Activated T-helper 17 cell treated with anti-CD3 and anti-CD28 coated beads, Interleukin-2, amount 50 U/mL, for 72 hours (primary cell): ENCODE data around the gene LRRC23. TPM values are rescaled to one million over a fixed set of nuclear protein-coding genes. Genes with fewer than 3 reads are reported as not detected.
"Not testable (repeated sequence)": the region's sequence is repeated elsewhere in the genome, so short reads cannot be mapped to it uniquely, and the experiment has no call there.

ENCODE experiments used
- ATAC-seq: fragments of 150-1000 bp; cut with Tn5 transposase; replicated peaks from 2 replicates; pipeline ENCODE4 v1.10.0; 2021; ENCODE audit warnings: mild to moderate bottlenecking, moderate library complexity
- H3K27ac Mint-ChIP-seq: one replicate; pipeline ENCODE4 v1.8.0; 2022; ENCODE audit warnings: mixed read lengths
- H3K27me3 Mint-ChIP-seq: one replicate; pipeline ENCODE4 v1.8.0; 2022; ENCODE audit warnings: mixed read lengths
- H3K36me3 Mint-ChIP-seq: one replicate; pipeline ENCODE4 v1.8.0; 2022; ENCODE audit warnings: low read depth, mild to moderate bottlenecking, mixed read lengths
- H3K4me1 Mint-ChIP-seq: one replicate; pipeline ENCODE4 v1.8.0; 2022; ENCODE audit warnings: mixed read lengths
- H3K4me3 Mint-ChIP-seq: one replicate; pipeline ENCODE4 v1.8.0; 2022; ENCODE audit warnings: mild to moderate bottlenecking, mixed read lengths
- H3K9me3 Mint-ChIP-seq: one replicate; pipeline ENCODE4 v1.8.0; 2022; ENCODE audit warnings: mixed read lengths
- total RNA-seq, 2 donors: library from RNA; stranded (reverse); gene quantifications; one replicate each; pipeline ENCODE4 v1.2.3, GENCODE V29; 2022

Gene LRRC23
- total RNA-seq, 2 donors from 2014 or later, result 4.4 to 7.6 TPM

DNA sequence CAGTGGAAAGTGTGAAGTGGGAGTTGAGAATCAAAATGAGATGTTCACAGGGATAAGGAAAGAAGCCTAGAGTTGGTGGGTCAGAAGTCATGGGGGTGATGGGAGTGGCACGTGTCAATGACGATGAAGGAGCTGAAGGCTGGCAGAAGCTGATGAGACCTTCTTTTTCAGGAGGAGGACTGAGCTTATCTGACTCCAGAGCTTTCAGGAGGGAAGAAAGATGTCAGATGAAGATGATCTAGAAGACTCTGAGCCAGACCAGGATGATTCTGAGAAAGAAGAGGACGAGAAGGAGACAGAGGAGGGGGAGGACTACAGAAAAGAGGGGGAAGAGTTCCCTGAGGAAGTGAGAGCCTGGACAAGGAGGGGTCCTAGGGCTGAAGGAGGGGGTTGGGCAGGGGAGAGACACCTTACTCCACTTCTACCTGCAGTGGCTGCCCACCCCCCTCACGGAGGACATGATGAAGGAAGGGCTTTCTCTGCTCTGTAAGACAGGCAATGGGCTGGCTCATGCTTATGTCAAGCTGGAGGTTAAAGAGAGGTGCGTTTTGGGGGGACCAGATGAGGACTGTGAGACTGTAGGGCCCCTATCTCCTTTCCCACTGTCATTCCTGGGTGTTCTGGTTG lies 905 bp downstream of the LRRC23 start:
- no peak for ATAC-seq
- no peaks in the 10 kb centered on the region for H3K36me3 Mint-ChIP-seq
- H3K27ac Mint-ChIP-seq, result no peak overlapping the region
- peaks cover 4% of the 10 kb centered on the region for H3K4me1 Mint-ChIP-seq
- H3K9me3 Mint-ChIP-seq, result no peaks in the 10 kb centered on the region
- H3K4me3 Mint-ChIP-seq, result no peak overlapping the region
- H3K27me3 Mint-ChIP-seq, result no peaks in the 10 kb centered on the region

DNA sequence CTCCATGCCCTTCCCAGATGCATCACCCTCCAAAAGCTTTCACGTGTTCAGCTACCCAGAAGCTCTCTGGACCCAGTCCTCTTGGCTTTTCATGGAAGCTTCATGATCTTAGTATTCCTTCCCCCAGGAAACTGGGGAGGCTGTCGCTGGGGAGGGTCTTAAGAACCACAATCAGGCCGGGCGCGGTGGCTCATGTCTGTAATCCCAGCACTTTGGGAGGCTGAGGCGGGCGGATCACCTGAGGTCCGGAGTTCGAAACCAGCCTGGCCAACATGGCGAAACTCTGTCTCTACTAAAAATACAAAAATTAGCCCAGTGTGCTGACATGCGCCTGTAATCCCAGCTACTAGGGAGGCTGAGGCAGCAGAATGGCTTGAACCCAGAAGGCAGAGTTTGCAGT lies 3.5 kb downstream of the LRRC23 start:
- not testable (repeated sequence) for H3K4me1 Mint-ChIP-seq, ATAC-seq, H3K27ac Mint-ChIP-seq, H3K9me3 Mint-ChIP-seq, H3K27me3 Mint-ChIP-seq, H3K4me3 Mint-ChIP-seq, H3K36me3 Mint-ChIP-seq

DNA sequence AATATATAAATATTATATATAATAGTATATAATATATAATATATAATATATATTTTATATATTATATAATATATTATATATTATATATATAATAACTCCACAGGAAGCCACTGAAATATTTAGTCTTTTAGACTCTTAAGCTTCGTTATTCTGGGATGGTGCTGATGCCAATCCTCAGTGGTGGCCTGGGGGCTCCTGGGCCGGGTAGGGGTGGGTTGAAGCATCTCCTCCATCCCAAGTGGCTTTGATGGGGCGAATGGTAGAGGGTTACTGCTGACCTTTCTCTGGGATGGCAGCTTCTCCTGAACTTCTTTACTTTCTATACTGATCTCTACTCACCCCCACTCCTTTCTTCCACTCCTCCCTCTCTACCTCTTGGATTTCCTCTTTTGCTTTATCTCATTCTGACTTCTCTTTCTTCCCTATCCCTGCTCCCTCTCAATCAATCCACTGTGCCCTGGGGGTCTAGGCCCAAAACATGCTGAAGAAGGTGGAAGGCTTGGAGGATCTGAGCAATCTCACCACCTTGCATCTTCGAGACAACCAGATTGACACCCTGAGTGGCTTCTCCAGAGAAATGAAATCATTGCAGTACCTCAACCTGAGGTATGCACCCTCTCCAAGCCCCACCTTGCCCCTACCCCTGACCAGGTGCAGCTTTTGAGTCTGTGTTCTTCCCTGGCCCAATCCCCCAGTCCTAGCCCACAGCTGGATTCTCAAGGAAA lies 5.0 kb downstream of the LRRC23 start:
- ATAC-seq, result no peak
- Mint-ChIP-seq H3K27ac (no peak overlapping the region), H3K9me3 (no peaks in the 10 kb centered on the region), H3K4me1 (peaks cover 8% of the 10 kb centered on the region), H3K4me3 (no peak overlapping the region), H3K27me3 (no peaks in the 10 kb centered on the region), H3K36me3 (peaks cover 5% of the 10 kb centered on the region)

DNA sequence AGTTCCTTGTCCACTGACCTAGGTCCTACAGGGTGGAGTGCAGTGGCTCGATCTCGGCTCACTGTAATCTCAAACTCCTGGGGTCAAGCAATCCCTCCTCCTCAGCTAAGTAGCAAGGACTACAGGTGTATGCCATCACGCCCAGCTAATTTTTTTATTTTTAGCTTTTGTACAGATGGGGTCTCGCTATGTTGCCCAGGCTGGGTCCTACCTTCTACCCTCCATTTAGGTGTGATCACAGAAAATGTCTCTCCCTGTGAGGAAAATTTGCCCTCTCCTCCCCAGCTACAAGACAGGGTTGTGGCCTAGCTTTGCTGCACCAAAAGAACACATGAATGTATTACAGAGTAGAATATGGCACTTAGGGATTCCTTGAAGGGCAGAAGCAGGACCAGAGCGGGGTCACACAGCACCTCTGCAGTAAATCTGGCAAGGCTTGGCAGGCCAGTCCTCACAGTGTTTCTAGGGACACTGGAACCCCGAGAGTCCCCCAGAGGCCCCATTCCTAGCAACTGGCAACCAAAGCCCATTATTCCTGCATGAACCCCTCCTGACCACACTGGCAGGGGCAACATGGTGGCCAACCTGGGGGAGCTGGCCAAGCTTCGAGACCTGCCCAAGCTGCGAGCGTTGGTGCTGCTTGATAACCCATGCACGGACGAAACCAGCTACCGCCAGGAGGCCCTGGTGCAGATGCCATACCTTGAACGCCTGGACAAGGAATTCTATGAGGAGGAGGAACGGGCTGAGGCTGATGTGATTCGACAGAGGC lies 7.7 kb downstream of the LRRC23 start:
- Mint-ChIP-seq H3K36me3 (peaks cover 33% of the 10 kb centered on the region), H3K4me3 (peak overlapping the region; percentile 96), H3K27me3 (no peaks in the 10 kb centered on the region), H3K9me3 (no peaks in the 10 kb centered on the region), H3K4me1 (peaks cover 14% of the 10 kb centered on the region), H3K27ac (peak overlapping the region; percentile 93)
- ATAC-seq, result no peak

DNA sequence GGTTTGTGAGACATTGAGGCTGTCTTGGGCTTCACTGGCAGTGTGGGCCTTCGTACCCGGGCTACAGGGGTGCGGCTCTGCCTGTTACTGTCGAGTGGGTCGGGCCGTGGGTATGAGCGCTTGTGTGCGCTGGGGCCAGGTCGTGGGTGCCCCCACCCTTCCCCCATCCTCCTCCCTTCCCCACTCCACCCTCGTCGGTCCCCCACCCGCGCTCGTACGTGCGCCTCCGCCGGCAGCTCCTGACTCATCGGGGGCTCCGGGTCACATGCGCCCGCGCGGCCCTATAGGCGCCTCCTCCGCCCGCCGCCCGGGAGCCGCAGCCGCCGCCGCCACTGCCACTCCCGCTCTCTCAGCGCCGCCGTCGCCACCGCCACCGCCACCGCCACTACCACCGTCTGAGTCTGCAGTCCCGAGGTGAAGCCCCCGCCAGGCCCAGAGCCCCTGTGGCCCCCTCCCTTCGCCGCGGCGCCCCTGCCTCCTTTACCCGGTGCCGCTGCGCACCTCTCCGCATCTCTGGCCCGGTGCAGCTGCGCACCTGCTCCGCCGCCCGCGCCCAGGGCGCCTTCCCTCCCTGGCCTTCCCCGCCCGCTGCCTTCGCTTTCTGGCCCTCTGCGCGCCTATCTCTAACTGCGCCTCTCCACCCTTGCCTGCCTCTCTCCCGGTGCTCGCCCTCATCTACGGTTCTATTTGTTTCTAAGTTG lies 9.8 kb downstream of the LRRC23 start, which contains the start of gene ENO2:
TSS of gene ENO2 (plus strand) at position 335 of the 701 bp plus-strand sequence. CDS start 1,253 bp downstream, outside the sequence.
- peak within 1 kb of the TSS; percentile 93 for H3K27ac Mint-ChIP-seq
- peak within 1 kb of the TSS; percentile 96 for H3K4me3 Mint-ChIP-seq
- H3K36me3 Mint-ChIP-seq, result peaks cover 52% of the 10 kb centered on the region
- no peaks in the 10 kb centered on the region for H3K27me3 Mint-ChIP-seq
- peak; percentile 97 for ATAC-seq
- H3K9me3 Mint-ChIP-seq, result no peaks in the 10 kb centered on the region
- H3K4me1 Mint-ChIP-seq, result peaks cover 17% of the 10 kb centered on the region

DNA sequence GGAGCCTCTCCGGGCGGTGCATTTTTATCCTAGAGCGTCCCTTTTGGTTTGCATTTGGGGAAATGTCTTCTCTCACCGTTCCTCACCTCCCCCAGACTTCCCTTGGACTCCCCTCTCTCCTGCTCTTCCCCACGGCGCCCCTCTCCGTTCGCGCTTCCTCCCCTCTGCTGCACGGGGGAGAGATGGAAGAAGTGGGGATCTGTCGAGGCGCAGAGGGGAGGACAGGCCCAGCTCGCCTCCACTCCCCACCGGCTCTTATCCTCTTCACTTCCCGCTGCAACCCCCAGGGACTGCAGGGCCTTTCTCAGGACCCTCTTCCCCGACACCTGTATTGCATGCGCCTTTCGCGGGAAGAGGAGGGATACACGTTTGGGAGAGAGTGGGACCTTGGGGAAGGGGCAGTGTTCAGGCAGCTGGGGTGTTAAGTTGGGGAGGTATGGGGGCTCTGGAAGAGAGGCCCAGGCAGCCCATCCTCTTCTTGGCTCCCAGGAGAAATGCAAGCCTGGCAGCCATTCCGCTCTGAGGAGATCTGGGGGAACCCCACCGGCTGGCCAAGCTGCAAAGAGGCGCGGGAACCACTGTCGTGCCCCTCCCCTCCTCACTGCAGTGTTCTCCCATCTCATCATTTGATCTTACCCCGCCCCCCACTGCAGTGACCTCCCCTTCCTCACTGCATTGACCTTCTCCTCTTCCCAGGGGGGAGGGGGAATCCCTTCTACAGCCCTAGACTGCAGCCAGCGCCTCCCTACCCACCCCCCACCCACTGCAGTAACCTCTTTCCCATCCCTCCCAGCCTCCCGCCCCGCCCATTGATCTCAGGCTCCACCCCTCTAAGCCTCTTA lies 10.5 kb downstream of the LRRC23 start:
- ATAC-seq, result no peak
- Mint-ChIP-seq H3K27ac (peak overlapping the region; percentile 93), H3K4me3 (peak overlapping the region; percentile 96), H3K9me3 (no peaks in the 10 kb centered on the region), H3K4me1 (peaks cover 25% of the 10 kb centered on the region), H3K27me3 (no peaks in the 10 kb centered on the region), H3K36me3 (peaks cover 59% of the 10 kb centered on the region)

DNA sequence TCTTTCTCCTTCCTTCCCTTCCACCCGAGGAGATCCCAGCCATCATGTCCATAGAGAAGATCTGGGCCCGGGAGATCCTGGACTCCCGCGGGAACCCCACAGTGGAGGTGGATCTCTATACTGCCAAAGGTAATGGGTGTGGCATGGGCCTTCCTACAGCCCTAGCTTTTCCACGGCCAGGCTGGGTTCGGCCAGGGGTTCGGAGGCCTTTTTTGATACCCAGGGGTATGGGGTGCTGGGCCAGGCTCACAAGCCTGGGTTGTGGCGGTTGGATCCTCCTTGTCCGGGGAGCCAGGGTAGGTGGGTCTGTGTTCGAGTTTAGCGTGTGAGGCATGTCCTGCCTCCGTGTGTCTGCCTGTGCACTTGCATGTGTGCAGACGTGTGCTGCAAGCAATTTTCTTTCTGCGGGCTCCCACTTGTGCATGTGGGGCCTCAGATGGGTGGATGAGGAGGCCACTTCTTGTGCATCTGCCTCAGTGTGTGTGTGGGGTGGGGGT lies 11.2 kb downstream of the LRRC23 start:
- H3K9me3 Mint-ChIP-seq, result no peaks in the 10 kb centered on the region
- H3K27me3 Mint-ChIP-seq, result no peaks in the 10 kb centered on the region
- peaks cover 66% of the 10 kb centered on the region for H3K36me3 Mint-ChIP-seq
- peak overlapping the region; percentile 93 for H3K27ac Mint-ChIP-seq
- ATAC-seq, result no peak
- H3K4me3 Mint-ChIP-seq, result peak overlapping the region; percentile 96
- H3K4me1 Mint-ChIP-seq, result peaks cover 25% of the 10 kb centered on the region

DNA sequence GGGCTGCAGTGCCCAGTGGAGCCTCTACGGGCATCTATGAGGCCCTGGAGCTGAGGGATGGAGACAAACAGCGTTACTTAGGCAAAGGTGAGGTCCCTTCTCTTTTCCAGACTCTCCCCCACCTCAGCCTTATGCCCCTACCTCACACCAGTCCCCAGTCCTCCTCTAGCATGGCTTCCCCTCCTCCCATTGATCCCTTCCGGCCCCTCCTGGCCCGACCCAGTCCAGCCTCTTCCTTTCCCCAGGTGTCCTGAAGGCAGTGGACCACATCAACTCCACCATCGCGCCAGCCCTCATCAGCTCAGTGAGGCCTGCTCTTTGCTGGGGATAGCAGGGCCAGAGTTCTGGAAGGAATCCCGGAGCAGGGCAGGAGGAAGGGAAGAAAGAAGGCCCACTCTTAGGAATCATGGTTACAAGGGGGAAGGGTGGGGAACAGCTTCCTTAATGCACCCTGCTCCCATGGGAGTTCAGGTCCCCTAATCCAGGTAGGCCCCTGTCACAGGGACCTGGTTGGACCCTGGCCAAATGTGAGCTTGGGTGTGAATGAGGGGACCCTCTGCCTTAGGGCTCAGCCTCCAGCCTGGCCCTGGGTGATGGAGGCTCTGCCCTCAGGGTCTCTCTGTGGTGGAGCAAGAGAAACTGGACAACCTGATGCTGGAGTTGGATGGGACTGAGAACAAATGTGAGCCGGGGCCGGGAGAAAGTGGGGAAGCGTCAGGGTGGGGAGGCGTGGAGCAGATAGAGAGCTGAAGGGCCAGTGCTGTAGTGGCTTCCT lies 12.0 kb downstream of the LRRC23 start:
- Mint-ChIP-seq H3K4me3 (peak overlapping the region; percentile 96), H3K27me3 (no peaks in the 10 kb centered on the region), H3K36me3 (peaks cover 74% of the 10 kb centered on the region), H3K27ac (peak overlapping the region; percentile 93), H3K9me3 (no peaks in the 10 kb centered on the region), H3K4me1 (peaks cover 25% of the 10 kb centered on the region)
- no peak for ATAC-seq

DNA sequence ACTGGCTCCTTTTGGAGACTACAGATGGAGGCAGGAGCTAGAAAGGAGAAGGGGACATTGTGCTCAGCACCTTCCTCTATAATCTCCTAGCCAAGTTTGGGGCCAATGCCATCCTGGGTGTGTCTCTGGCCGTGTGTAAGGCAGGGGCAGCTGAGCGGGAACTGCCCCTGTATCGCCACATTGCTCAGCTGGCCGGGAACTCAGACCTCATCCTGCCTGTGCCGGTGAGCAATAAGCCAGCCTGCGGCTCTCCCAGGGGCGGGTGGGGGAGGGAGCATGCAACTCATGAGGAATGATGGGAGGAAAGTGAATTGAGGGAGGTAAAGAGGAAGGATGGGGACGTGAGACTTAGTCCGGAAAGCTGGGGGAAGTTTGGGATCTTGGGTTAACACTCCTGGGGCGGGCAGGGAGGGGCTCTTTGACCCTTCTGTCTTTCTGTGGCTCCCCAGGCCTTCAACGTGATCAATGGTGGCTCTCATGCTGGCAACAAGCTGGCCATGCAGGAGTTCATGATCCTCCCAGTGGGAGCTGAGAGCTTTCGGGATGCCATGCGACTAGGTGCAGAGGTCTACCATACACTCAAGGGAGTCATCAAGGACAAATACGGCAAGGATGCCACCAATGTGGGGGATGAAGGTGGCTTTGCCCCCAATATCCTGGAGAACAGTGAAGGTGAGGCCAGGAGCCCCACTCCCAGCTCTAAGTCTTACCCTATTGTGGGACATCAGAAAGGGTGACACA lies 13.0 kb downstream of the LRRC23 start:
- Mint-ChIP-seq H3K27me3 (no peaks in the 10 kb centered on the region), H3K36me3 (peaks cover 84% of the 10 kb centered on the region), H3K9me3 (no peaks in the 10 kb centered on the region), H3K4me3 (peak overlapping the region; percentile 96), H3K4me1 (peaks cover 26% of the 10 kb centered on the region), H3K27ac (peak overlapping the region; percentile 93)
- ATAC-seq, result no peak

DNA sequence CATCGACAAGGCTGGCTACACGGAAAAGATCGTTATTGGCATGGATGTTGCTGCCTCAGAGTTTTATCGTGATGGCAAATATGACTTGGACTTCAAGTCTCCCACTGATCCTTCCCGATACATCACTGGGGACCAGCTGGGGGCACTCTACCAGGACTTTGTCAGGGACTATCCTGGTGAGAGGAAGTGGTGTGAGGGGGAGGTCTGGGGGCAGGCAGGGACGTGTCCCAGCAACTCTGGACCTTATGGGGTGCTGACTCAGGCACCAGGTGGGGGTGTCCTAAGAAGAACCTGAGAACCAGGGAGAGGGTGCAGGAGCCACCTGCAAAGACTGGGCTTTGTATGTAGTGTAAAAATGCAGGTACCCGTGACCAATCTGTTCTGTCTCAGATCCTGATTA lies 15.0 kb downstream of the LRRC23 start:
- peaks cover 34% of the 10 kb centered on the region for H3K4me1 Mint-ChIP-seq
- H3K4me3 Mint-ChIP-seq, result peak overlapping the region; percentile 35
- peaks cover 98% of the 10 kb centered on the region for H3K36me3 Mint-ChIP-seq
- no peak for ATAC-seq
- H3K9me3 Mint-ChIP-seq, result no peaks in the 10 kb centered on the region
- H3K27ac Mint-ChIP-seq, result peak overlapping the region; percentile 75
- H3K27me3 Mint-ChIP-seq, result no peaks in the 10 kb centered on the region

DNA sequence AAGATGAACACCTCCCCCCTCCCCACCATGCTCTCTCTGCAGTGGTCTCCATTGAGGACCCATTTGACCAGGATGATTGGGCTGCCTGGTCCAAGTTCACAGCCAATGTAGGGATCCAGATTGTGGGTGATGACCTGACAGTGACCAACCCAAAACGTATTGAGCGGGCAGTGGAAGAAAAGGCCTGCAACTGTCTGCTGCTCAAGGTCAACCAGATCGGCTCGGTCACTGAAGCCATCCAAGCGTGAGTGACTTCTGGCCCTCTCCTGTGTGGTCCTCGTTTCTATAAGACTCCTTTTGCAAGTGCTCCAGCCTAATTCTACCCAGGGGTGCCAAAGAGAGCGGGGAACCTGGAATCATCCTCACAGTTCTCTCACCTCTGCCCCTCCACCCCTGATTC lies 16.9 kb downstream of the LRRC23 start:
- peak overlapping the region; percentile 20 for H3K27ac Mint-ChIP-seq
- ATAC-seq, result no peak

More for the DNA sequence above, 16.9 kb downstream of the LRRC23 start:
- Mint-ChIP-seq H3K4me1 (peaks cover 40% of the 10 kb centered on the region), H3K9me3 (no peaks in the 10 kb centered on the region), H3K36me3 (peaks cover 84% of the 10 kb centered on the region), H3K27me3 (no peaks in the 10 kb centered on the region), H3K4me3 (no peak overlapping the region)
